ENCODE results near the gene STK38.

The STK38 gene

GRCh38 chr6:36491378-36491965 is 55.8 kb downstream of the STK38 start:
- no CpG with 5 or more reads among the region's 7 CpGs for WGBS (ENCODE audit: extremely low coverage, insufficient coverage, insufficient read length)
- H2AK5ac ChIP-seq (ENCODE audit: low read length), result no peak overlapping the region
- H4K12ac ChIP-seq (ENCODE audit: low read depth, low read length), result no peak overlapping the region
- H3K4me1 ChIP-seq (ENCODE audit: control insufficient read depth in 1 of 2, insufficient read depth in 2 of 2, low read length in 2 of 2), result no peaks in the 10 kb centered on the region
- H3K27ac ChIP-seq (ENCODE audit: low read depth, low read length), result no peak overlapping the region
- H4K8ac ChIP-seq (ENCODE audit: low read depth, low read length), result no peak overlapping the region
- H3K36me3 ChIP-seq (ENCODE audit: control insufficient read depth in 1 of 2, insufficient read depth in 2 of 2, low read length in 2 of 2), result peaks cover 12 to 37% of the 10 kb centered on the region in 2 experiments
- DNase-seq, result peak in 1 of 2 donors; percentile 7
- no peaks in the 10 kb centered on the region for H3K79me2 ChIP-seq (ENCODE audit: control insufficient read depth, insufficient read depth, low read length, poor library complexity)
- no peak overlapping the region for H3K4ac ChIP-seq (ENCODE audit: low read depth, low read length)
- no peaks in the 10 kb centered on the region for H3K27me3 ChIP-seq (ENCODE audit: insufficient read depth, low read length)
- no peak overlapping the region for H3K9ac ChIP-seq (ENCODE audit: low read length)
- no peak overlapping the region for H3K18ac ChIP-seq (ENCODE audit: low read length)
- H3K14ac ChIP-seq (ENCODE audit: low read length), result no peak overlapping the region
- no peak overlapping the region for H2BK5ac ChIP-seq (ENCODE audit: low read depth, low read length, poor library complexity)
- H3K79me1 ChIP-seq (ENCODE audit: low read length), result no peaks in the 10 kb centered on the region
- no peak overlapping the region for H3K4me2 ChIP-seq (ENCODE audit: low read length)
- H2BK12ac ChIP-seq (ENCODE audit: low read length), result no peak overlapping the region
- no peak overlapping the region for H2AFZ ChIP-seq (ENCODE audit: insufficient read depth, low read length, poor library complexity)
- no peak overlapping the region for H2BK120ac ChIP-seq (ENCODE audit: insufficient read depth, low read length, poor library complexity)
- H4K91ac ChIP-seq (ENCODE audit: low read depth, low read length), result no peak overlapping the region
- no peaks in the 10 kb centered on the region for H3K9me3 ChIP-seq (ENCODE audit: insufficient read depth, low read depth, low read length)
- no peak overlapping the region for H3K4me3 ChIP-seq (ENCODE audit: low read depth, low read length)
- H3K23ac ChIP-seq (ENCODE audit: low read length), result no peak overlapping the region

- Histone ChIP-seq H2BK120ac (ENCODE audit: insufficient read depth, low read length, poor library complexity) (no peak overlapping the region), H2BK12ac (ENCODE audit: low read length) (no peak overlapping the region), H3K4ac (ENCODE audit: low read depth, low read length) (no peak overlapping the region), H3K4me2 (ENCODE audit: low read length) (no peak overlapping the region), H3K27me3 (ENCODE audit: insufficient read depth, low read length) (no peaks in the 10 kb centered on the region), H3K4me3 (ENCODE audit: low read depth, low read length) (no peak overlapping the region), H3K79me1 (ENCODE audit: low read length) (no peaks in the 10 kb centered on the region), H4K8ac (ENCODE audit: low read depth, low read length) (no peak overlapping the region), H3K4me1 (ENCODE audit: control insufficient read depth in 1 of 2, insufficient read depth in 2 of 2, low read length in 2 of 2) (no peaks in the 10 kb centered on the region), H2AK5ac (ENCODE audit: low read length) (no peak overlapping the region), H3K23ac (ENCODE audit: low read length) (no peak overlapping the region), H3K79me2 (ENCODE audit: control insufficient read depth, insufficient read depth, low read length, poor library complexity) (no peaks in the 10 kb centered on the region), H3K9me3 (ENCODE audit: insufficient read depth, low read depth, low read length) (no peaks in the 10 kb centered on the region), H3K9ac (ENCODE audit: low read length) (no peak overlapping the region), H3K14ac (ENCODE audit: low read length) (no peak overlapping the region), H3K27ac (ENCODE audit: low read depth, low read length) (no peak overlapping the region), H4K12ac (ENCODE audit: low read depth, low read length) (no peak overlapping the region), H2AFZ (ENCODE audit: insufficient read depth, low read length, poor library complexity) (no peak overlapping the region), H3K18ac (ENCODE audit: low read length) (no peak overlapping the region), H3K36me3 (ENCODE audit: control insufficient read depth in 1 of 2, insufficient read depth in 2 of 2, low read length in 2 of 2) (peaks cover 8 to 31% of the 10 kb centered on the region in 2 experiments), H2BK5ac (ENCODE audit: low read depth, low read length, poor library complexity) (no peak overlapping the region), H4K91ac (ENCODE audit: low read depth, low read length) (no peak overlapping the region)
- no CpG with 5 or more reads among the region's 4 CpGs for WGBS (ENCODE audit: extremely low coverage, insufficient coverage, insufficient read length)
- no peak for DNase-seq
Observed at GRCh38 chr6:36489426-36489825, 57.9 kb downstream of the STK38 start.

- Histone ChIP-seq H2BK120ac (ENCODE audit: insufficient read depth, low read length, poor library complexity) (no peak overlapping the region), H3K79me2 (ENCODE audit: control insufficient read depth, insufficient read depth, low read length, poor library complexity) (no peaks in the 10 kb centered on the region), H3K9me3 (ENCODE audit: insufficient read depth, low read depth, low read length) (no peaks in the 10 kb centered on the region), H3K79me1 (ENCODE audit: low read length) (no peaks in the 10 kb centered on the region), H3K14ac (ENCODE audit: low read length) (no peak overlapping the region), H4K91ac (ENCODE audit: low read depth, low read length) (no peak overlapping the region), H3K9ac (ENCODE audit: low read length) (no peak overlapping the region), H2AK5ac (ENCODE audit: low read length) (no peak overlapping the region), H4K12ac (ENCODE audit: low read depth, low read length) (no peak overlapping the region), H2AFZ (ENCODE audit: insufficient read depth, low read length, poor library complexity) (no peak overlapping the region), H3K4me1 (ENCODE audit: control insufficient read depth in 1 of 2, insufficient read depth in 2 of 2, low read length in 2 of 2) (no peaks in the 10 kb centered on the region), H2BK12ac (ENCODE audit: low read length) (no peak overlapping the region), H3K27me3 (ENCODE audit: insufficient read depth, low read length) (no peaks in the 10 kb centered on the region), H3K36me3 (ENCODE audit: control insufficient read depth in 1 of 2, insufficient read depth in 2 of 2, low read length in 2 of 2) (peaks cover 10 to 29% of the 10 kb centered on the region in 2 experiments), H3K23ac (ENCODE audit: low read length) (no peak overlapping the region), H3K27ac (ENCODE audit: low read depth, low read length) (no peak overlapping the region), H3K4me3 (ENCODE audit: low read depth, low read length) (no peak overlapping the region), H4K8ac (ENCODE audit: low read depth, low read length) (no peak overlapping the region), H2BK5ac (ENCODE audit: low read depth, low read length, poor library complexity) (no peak overlapping the region), H3K18ac (ENCODE audit: low read length) (no peak overlapping the region), H3K4me2 (ENCODE audit: low read length) (no peak overlapping the region), H3K4ac (ENCODE audit: low read depth, low read length) (no peak overlapping the region)
- DNase-seq, result no peak
Observed at GRCh38 chr6:36488221-36488620, 59.1 kb downstream of the STK38 start.

DNA sequence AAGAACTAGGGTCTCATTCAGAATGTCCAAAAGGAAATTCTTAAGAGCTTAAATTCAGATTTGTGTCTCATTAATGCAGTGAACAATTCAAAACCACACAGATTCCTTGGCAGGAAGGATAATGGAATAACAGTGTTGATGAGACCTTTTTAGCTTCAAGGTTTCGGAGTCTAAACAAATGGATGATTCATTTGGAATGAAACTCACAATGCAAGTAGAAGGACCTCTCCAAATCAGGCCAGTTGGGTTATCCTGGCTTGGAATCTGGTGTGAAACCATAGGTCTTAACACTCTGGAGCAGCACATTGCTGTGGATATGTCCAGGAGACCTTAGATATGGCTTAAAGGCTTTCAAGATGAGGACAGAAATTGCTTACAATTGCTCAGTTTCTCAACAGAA is 59.6 kb downstream of the STK38 start:
- Histone ChIP-seq H3K9ac (ENCODE audit: low read length) (no peak overlapping the region), H4K12ac (ENCODE audit: low read depth, low read length) (no peak overlapping the region), H3K23ac (ENCODE audit: low read length) (no peak overlapping the region), H4K8ac (ENCODE audit: low read depth, low read length) (no peak overlapping the region), H3K4me1 (ENCODE audit: control insufficient read depth in 1 of 2, insufficient read depth in 2 of 2, low read length in 2 of 2) (no peaks in the 10 kb centered on the region), H3K79me1 (ENCODE audit: low read length) (no peaks in the 10 kb centered on the region), H2BK12ac (ENCODE audit: low read length) (no peak overlapping the region), H3K4ac (ENCODE audit: low read depth, low read length) (no peak overlapping the region), H3K18ac (ENCODE audit: low read length) (no peak overlapping the region), H3K9me3 (ENCODE audit: insufficient read depth, low read depth, low read length) (no peaks in the 10 kb centered on the region), H4K91ac (ENCODE audit: low read depth, low read length) (no peak overlapping the region), H3K27me3 (ENCODE audit: insufficient read depth, low read length) (no peaks in the 10 kb centered on the region), H2BK5ac (ENCODE audit: low read depth, low read length, poor library complexity) (no peak overlapping the region), H2BK120ac (ENCODE audit: insufficient read depth, low read length, poor library complexity) (no peak overlapping the region), H3K14ac (ENCODE audit: low read length) (no peak overlapping the region), H3K27ac (ENCODE audit: low read depth, low read length) (no peak overlapping the region), H3K79me2 (ENCODE audit: control insufficient read depth, insufficient read depth, low read length, poor library complexity) (no peaks in the 10 kb centered on the region), H3K4me3 (ENCODE audit: low read depth, low read length) (no peak overlapping the region), H2AK5ac (ENCODE audit: low read length) (no peak overlapping the region), H3K36me3 (ENCODE audit: control insufficient read depth in 1 of 2, insufficient read depth in 2 of 2, low read length in 2 of 2) (peaks cover 11 to 29% of the 10 kb centered on the region in 2 experiments), H3K4me2 (ENCODE audit: low read length) (no peak overlapping the region), H2AFZ (ENCODE audit: insufficient read depth, low read length, poor library complexity) (no peak overlapping the region)
- DNase-seq, result no peak
- WGBS (ENCODE audit: extremely low coverage, insufficient coverage, insufficient read length), result no CpG with 5 or more reads among the region's 1 CpG

Measured in trophoblast cell (in vitro differentiated cells and primary cell).